ENCODE measurements around the gene MARK3.

MARK3 gene

DNA sequence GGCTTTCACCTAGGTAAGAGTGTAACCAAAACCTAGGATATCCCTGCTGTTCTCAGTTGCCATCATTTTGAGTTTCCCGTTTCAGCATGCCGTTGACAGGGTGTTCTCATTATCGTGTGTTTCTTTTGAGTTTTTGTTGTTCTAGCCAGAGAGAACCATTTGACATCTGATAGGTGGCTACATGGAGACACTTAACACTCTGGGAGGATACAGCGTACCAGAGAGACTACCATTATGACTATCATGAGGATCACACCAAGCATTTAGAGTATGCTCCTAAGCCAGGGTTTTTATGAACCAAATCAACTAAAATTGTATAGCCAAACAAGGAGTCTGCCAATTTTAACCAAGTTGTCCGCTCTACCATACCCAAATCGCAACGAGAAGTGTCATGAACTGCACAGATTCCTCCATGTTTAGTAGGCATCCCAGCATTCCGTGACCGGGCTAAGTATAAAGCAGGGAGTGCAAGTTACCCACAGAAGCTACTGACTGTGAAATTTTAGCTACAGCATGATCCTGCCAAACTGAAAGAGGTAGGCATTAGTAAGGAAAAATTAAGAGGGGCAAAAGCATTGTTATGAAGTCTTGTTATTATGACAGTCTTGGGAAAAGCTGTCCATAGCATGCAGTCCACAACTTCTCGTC, 48.8 kb downstream of the MARK3 start:
- TF ChIP-seq, protein P1, sequence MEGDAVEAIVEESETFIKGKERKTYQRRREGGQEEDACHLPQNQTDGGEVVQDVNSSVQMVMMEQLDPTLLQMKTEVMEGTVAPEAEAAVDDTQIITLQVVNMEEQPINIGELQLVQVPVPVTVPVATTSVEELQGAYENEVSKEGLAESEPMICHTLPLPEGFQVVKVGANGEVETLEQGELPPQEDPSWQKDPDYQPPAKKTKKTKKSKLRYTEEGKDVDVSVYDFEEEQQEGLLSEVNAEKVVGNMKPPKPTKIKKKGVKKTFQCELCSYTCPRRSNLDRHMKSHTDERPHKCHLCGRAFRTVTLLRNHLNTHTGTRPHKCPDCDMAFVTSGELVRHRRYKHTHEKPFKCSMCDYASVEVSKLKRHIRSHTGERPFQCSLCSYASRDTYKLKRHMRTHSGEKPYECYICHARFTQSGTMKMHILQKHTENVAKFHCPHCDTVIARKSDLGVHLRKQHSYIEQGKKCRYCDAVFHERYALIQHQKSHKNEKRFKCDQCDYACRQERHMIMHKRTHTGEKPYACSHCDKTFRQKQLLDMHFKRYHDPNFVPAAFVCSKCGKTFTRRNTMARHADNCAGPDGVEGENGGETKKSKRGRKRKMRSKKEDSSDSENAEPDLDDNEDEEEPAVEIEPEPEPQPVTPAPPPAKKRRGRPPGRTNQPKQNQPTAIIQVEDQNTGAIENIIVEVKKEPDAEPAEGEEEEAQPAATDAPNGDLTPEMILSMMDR (IDR thresholded peaks at IDR 0.05; ENCODE audit: insufficient read depth, low read depth, low read length, missing control alignments): no peak
- no peak overlapping the region for H3K4me3 ChIP-seq (ENCODE audit: low read depth, low read length)
- DNase-seq (ENCODE audit: low read depth): no peak

DNA sequence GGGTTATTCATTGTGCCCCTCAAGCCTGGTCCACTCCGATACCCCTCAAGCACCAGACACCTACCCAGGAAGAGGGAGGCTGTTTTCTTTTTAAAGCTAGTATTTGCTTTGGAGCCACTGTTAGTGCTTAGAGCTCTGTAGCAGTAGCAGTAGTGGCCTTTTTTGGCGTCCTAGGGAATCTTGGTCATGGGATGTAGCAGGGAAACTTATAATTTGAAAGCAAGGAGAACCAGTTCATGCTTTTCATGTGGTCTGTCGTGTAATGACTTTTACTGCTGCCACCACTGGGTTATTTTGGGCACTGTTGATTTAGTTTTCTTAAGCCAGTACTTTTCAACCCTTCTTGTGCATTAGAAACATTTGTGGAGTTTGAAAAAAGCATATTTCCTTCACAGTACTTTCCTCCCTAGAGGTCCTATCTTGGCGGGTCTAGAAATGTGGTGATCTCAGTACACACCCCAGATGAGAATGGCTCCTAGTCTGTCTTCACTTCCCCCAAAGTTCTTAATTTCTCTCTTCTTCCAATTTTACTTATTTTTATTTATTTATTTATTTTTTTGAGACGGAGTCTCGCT, 49.7 kb downstream of the MARK3 start:
- DNase-seq (ENCODE audit: low read depth): no peak
- TF ChIP-seq, protein P1 (IDR thresholded peaks at IDR 0.05; ENCODE audit: insufficient read depth, low read depth, low read length, missing control alignments): no peak

DNA sequence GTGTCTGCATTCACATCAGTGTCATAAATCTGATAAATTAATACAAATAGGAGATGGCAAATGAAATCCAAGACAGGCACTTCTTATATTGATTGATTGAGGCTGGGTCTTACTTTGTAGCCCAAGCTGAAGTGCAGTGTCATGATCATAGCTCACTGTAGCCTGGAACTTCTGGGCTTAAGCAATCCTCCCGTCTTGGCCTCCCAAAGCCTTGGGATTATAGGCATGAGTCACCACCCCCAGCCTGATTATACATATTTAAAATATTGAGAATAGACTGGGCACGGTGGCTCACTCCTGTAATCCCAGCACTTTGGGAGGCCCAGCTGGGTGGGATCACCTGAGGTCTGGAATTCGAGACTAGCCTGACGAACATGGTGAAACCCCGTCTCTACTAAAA, 51.3 kb downstream of the MARK3 start:
- DNase-seq (ENCODE audit: low read depth): no peak
- H3K4me3 ChIP-seq (ENCODE audit: low read depth, low read length): no peak overlapping the region
- TF ChIP-seq, protein P1 (IDR thresholded peaks at IDR 0.05; ENCODE audit: insufficient read depth, low read depth, low read length, missing control alignments): no peak

More for the DNA sequence above, 49.7 kb downstream of the MARK3 start:
- H3K4me3 ChIP-seq (ENCODE audit: low read depth, low read length): no peak overlapping the region

DNA sequence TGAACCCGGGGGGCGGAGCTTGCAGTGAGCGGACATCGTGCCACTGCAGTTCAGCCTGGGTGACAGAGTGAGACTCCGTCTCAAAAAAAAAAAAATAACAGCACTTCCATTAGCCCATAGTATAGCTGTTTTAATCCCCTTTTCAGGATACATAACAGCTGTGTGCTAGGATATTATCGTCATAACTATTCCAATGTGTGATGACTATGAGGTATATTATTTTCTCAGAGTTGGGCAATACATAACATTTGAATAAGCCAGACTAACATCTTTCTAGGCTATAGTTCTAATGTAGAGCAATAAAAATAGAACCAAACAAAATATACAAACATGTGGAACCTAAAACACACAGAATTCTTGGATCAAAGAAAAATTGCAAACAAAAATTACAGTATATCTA, 57.1 kb downstream of the MARK3 start:
- TF ChIP-seq, protein P1 (IDR thresholded peaks at IDR 0.05; ENCODE audit: insufficient read depth, low read depth, low read length, missing control alignments): no peak
- DNase-seq (ENCODE audit: low read depth): no peak
- no peak overlapping the region for H3K4me3 ChIP-seq (ENCODE audit: low read depth, low read length)

DNA sequence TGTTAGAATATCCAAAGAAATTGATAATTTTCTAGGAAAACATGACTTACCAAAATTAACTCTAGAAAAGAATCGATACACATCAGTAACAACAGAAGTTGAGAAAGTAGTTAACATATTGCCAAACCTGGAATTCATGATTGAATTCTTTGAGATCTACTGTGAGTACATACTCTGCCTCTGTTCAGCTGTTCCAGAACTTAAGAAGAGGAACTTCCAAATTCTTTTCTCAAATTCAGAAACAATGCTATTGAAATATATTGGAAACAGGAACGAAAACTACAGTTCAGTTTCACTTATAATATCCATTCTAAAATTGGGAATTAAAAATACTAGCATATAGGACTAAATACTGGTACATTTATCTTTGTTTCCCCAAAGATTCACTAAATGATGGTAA, 57.9 kb downstream of the MARK3 start:
- H3K4me3 ChIP-seq (ENCODE audit: low read depth, low read length): no peak overlapping the region
- TF ChIP-seq, protein P1 (IDR thresholded peaks at IDR 0.05; ENCODE audit: insufficient read depth, low read depth, low read length, missing control alignments): no peak
- DNase-seq (ENCODE audit: low read depth): no peak

DNA sequence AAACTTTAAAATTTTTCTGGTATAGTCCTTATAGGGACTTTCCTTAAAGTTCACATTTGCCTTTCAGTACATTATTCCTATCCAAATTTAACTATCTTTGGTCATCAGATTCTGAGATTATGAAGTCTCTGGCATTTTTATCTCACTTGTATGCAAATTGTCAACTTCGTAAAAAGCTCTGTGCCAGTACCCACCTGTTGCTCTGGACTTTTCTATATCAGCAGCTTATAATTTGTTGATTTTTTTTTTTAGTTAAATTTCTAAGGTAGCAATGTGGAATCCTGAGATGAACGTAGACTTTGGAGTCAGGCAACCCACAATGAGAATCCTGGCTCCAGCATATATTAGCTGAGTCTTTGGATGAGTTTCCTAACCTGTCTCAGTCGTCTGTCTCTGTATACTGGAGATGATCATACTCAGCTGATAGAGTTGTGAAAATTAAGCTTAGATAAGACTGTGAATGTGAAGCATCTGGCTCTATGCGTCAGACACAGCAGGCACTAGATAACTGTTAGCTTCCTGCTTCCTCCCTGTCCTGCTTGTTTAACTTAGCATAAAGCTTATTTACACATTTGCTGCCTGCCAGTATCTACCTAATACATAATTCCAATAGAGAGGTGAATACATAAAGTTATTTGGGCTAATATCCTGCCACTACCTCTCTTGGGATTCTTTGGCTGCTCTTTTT, 59.8 kb downstream of the MARK3 start:
- DNase-seq (ENCODE audit: low read depth): no peak
- TF ChIP-seq, protein P1 (IDR thresholded peaks at IDR 0.05; ENCODE audit: insufficient read depth, low read depth, low read length, missing control alignments): no peak
- H3K4me3 ChIP-seq (ENCODE audit: low read depth, low read length): no peak overlapping the region
